Ecto neural progenitor cell (in vitro differentiated cells): ENCODE results near the gene PRPF40A.

ENCODE experiments used
- DNase-seq: peaks from one replicate; pipeline ENCODE4 v3.0.0-alpha.2; 2018; ENCODE audit warnings: low spot score

The PRPF40A gene

DNA sequence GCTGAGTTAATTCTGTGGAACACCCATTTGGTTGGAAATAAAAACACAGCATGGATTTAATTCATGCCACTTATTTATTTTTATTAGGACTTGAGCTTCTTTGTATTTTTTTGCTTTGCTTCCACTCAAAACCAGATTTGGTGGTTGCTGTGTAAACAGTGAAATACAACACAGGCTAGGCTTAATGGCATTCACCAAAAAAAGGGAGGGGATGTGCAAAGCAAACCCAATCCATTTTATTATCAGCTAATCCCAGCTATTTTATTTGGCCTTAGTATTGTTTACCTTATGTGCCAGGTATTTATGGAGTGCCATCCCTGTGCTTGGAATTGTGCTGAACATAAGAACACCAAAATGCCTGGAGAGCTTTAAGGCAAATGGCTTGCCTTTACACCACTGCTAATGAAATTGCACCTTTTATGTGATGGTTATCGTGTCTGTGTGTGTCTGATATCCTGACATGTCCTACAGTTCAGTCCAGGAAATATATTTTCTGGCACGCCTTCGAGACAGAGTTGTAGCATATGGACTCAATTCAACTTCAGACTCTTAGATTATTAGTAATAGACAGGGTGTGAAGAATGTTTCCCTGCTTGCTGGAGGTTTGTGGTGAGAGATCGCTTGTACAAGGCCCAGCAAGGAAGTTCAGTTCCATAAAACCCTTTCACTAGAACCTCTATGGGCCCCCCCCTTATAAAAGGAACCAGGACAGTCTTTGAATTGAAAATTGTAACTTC is 99.6 kb downstream of the PRPF40A start:
- no peak for DNase-seq

DNA sequence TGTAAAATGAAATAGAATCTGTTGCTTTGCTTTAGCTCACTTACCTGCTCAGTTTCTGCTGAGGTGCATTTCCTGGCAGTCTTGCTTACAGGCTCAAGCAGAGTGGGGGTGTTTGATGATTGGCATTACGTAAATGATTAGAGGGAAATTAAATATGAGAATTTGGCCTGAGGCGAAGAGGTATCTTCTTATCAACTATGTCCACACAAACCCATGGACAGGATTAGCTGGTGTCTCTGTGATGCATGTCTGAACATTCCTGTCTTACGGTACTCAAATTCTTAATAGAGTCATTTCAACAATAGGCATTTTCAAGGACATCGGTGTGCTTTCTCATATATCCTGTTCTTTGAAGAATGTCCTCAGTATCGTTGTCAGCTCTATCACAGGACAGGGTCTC is 102.1 kb downstream of the PRPF40A start:
- DNase-seq = no peak

DNA sequence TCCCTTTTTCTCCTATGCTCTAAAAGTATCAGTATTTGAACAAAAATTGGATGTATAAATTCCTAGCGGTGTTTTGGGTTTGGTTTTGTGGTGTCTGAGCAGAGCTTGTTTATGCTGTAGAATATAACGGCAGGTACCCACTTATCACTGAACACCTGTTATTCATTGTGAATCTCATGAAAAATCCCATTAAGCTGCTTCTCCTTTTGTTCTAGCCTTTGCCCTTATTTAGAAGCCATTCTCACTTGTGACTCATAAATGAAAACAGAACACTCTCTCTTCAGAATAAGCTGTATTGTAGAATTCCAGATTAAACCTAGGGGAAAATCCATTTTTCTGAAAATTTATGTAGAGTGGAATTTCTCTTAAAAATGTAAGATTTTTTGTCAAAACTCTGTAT is 104.0 kb downstream of the PRPF40A start:
- DNase-seq = no peak

DNA sequence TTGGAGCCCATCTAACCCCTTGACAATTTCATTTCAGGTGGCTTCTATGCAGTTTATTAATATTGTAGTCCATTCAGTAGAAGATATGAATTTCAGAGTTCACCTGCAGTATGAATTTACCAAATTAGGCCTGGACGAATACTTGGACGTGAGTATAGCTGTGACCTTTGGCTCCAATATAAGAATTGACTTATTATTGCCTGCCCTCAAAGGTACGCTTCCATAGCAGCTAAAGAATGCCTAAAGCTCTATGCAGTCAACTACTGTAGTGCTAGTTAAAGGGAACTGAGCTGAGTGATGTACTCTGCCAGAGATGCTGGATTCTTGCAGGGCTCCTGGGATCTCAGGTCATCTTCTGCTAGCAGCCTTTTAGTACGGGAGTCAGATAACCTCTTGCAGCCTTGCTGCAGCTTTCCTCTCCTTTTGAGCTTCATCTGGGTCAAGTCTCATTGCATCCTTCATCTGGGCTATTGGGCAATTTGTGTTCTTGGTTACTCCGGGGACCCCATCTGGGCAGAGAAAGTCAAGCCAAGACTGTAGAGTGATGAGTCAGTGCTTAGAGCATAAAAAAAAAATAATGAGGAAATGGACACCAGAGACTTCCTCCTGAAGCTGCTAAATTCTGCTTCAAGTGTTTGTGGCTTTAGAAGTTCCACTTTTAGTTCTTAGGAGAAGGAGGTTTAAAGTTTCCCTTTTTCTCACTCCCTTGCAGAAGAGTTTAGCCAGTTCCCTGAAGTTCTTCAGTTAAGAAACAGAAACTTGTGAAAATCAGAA is 105.6 kb downstream of the PRPF40A start:
- DNase-seq = no peak

DNA sequence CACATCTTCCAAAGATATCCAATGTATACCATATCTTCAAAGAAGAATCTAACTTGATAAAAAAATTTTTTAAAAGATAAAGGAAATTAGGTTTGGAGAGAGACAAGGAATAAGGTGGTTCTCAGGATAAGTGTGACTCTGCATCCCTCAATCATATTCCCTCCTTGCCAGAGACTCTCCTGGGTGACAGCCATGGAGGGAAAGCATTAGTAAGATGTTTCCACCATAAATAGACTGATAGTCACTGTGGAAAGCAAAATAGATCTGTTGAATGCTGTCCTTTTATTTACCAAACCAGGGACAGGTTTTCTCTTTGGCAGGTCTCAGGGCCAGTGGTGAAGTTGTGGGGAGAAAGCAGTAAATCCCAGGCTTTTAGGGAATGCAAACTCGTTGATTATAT is 107.6 kb downstream of the PRPF40A start:
- DNase-seq = no peak

DNA sequence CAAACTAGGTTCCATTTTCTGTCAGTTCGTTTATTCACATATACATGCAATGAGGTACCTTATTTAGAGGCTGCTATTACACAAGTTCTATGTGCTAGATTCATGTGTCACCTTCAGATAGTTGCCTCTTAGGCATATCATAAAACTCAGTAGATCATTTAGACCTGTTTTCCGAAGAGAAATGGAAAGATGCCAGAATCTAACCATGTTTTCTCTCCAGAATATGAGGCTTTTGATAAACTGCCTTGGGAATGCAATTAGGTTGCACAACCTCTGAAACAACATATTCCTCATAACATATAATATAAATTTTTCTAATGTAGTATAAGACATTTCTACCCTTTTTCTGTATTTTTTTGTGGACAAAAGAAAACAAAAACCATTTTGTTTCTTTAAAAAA is 108.1 kb downstream of the PRPF40A start:
- no peak for DNase-seq

DNA sequence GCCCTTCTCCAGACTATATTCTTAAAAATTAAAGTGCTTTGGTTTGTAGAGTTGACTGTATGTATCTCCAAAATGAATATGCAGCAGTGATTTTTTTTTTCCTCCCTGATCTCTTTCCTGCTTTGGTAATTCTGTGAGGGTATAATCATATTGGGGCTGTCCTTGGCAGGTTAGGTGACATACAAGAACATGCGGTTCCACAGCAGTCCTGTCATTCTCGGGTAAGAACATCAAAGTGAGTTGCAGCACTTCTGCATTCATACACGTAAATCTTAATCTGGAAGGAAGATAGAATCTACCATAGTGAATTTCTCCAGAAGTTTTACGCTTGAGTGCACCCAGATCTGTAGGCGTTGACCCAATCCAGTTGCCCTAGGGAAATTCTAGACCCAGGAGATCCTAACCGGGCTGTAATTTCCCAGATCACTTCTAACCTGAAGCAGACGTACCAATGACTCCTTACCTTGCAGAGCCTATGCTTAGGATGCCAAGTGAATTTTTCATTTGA is 109.4 kb downstream of the PRPF40A start:
- no peak for DNase-seq

DNA sequence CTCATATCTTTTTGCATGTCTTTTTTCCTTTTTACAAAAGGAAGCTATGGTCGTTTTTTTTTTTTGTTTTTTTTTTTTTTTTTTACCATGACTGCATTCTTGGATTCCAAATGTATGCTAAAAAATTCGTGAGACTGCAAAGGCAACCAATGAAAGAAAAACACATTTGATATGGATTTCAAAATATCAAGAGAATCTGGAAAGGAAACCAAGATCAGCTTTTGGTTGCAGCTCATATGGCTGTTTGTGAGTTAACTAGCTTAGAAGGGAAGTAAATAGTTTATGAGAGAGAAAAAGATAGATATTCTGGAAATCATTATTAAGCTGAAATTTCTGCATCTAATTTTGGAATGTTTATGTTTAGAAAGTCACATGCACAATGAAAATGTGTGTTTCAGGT is 110.3 kb downstream of the PRPF40A start:
- DNase-seq = no peak

DNA sequence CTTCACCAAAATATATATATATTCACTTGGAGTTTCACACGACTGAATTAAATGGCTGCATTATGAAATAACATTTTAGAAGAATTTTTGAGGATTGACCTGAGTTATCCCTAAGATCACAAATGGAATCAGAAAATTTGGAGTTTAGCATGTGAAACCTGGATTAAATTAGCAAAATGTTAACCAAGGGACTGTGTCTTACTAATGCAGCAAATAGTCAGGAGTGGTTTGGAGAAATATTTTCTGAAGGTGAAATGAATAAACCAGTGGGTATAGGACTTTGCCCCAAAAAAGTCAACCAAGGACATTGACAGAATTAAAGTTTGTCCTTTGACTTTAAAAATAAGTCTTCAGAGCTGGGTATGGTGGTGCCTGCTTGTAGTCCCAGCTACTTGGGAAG is 111.2 kb downstream of the PRPF40A start:
- DNase-seq = no peak

DNA sequence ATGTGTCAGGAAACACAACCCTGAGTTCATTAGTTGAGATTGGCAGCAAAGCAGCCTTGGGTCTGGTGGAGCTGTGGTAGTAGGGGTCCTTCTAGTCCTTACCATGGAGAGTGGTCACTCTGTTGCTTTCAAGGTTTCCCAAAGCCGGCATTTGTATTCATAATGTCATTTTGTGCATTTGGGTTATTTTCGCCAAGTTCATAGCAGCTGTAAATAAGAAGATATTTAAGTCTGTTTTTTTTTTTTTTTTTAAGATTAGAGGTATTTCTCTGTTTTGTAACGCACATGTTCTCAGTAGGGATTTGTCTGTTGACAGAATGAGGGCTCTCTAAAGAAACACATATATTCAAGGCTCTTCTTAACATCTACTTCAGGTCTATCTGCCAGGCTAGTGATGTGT is 114.1 kb downstream of the PRPF40A start:
- DNase-seq = no peak

DNA sequence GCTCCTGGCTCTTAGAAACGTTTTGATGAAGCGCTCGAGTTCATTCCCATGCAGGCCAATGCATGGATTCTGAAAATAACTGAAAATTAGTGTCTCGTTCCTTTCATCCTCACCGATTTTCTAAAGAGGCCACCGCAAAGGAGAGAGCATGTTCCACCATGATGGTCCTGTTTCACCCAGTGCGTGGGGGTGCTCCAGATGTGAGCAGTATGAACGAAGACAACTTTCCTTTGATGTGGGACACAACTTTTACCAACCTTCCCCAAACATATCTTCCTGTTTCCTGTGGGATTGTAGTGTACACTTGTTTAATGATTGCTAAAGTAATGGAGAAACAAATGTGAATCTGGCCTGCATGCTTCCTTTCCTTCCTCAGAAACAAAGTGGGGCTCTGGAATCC is 114.5 kb downstream of the PRPF40A start:
- no peak for DNase-seq
